HG02759 (cell line): ENCODE measurements around the gene BMAL1.
A peak's percentile ranks its signal among the peaks of the same experiment; 100 is the strongest.
"Not testable (repeated sequence)": the region's sequence is repeated elsewhere in the genome, so short reads cannot be mapped to it uniquely, and the experiment has no call there.

Source experiments
- ATAC-seq: cut with Tn5 transposase; IDR thresholded peaks from one replicate; pipeline ENCODE4 v1.9.1; 2021; ENCODE audit warnings: mild to moderate bottlenecking, moderate library complexity; ENCODE audit not compliant: unreplicated experiment

The BMAL1 gene

GRCh38 chr11:13277768-13278608 is at the start of gene BMAL1:
BMAL1 (plus strand) TSS chr11:13277790; CDS start chr11:13354309, 76,519 bp downstream.
- peak; percentile 21 for ATAC-seq

GRCh38 chr11:13228572-13228971 is 49.0 kb upstream of the BMAL1 start:
- no peak for ATAC-seq

GRCh38 chr11:13229136-13229535 is 48.5 kb upstream of the BMAL1 start:
- no peak for ATAC-seq

- no peak for ATAC-seq
Observed at GRCh38 chr11:13229711-13230318, 47.8 kb upstream of the BMAL1 start.

- ATAC-seq = no peak
Observed at GRCh38 chr11:13233173-13233745, 44.3 kb upstream of the BMAL1 start.

GRCh38 chr11:13235895-13236294 is 41.7 kb upstream of the BMAL1 start:
- no peak for ATAC-seq

- no peak for ATAC-seq
Observed at GRCh38 chr11:13236626-13237025, 41.0 kb upstream of the BMAL1 start.

GRCh38 chr11:13237761-13238160 is 39.8 kb upstream of the BMAL1 start:
- no peak for ATAC-seq

- peak; percentile 63 for ATAC-seq
Observed at GRCh38 chr11:13238879-13239514, 38.6 kb upstream of the BMAL1 start.

GRCh38 chr11:13242564-13242963 is 35.0 kb upstream of the BMAL1 start:
- no peak for ATAC-seq

- ATAC-seq = no peak
Observed at GRCh38 chr11:13247606-13248296, 29.8 kb upstream of the BMAL1 start.

- ATAC-seq = no peak
Observed at GRCh38 chr11:13249177-13249576, 28.4 kb upstream of the BMAL1 start.

- no peak for ATAC-seq
Observed at GRCh38 chr11:13249992-13250391, 27.6 kb upstream of the BMAL1 start.

- ATAC-seq = no peak
Observed at GRCh38 chr11:13251966-13252365, 25.6 kb upstream of the BMAL1 start.

- ATAC-seq = no peak
Observed at GRCh38 chr11:13252438-13252837, 25.2 kb upstream of the BMAL1 start.

- ATAC-seq = no peak
Observed at GRCh38 chr11:13256216-13256615, 21.4 kb upstream of the BMAL1 start.

- not testable (repeated sequence) for ATAC-seq
Observed at GRCh38 chr11:13258061-13258460, 19.5 kb upstream of the BMAL1 start.

- ATAC-seq = no peak
Observed at GRCh38 chr11:13258855-13259254, 18.7 kb upstream of the BMAL1 start.

- no peak for ATAC-seq
Observed at GRCh38 chr11:13259374-13259773, 18.2 kb upstream of the BMAL1 start.

GRCh38 chr11:13260201-13260962 is 17.2 kb upstream of the BMAL1 start:
- no peak for ATAC-seq
